ENCODE results near the gene MYO15A.

The MYO15A gene

GRCh38 chr17:18157354-18157985 lies 48.9 kb downstream of the MYO15A start:
- peak overlapping the region; percentile 79 for H3K4me3 Mint-ChIP-seq
- H3K27ac Mint-ChIP-seq, result peak overlapping the region; percentile 20
- H3K36me3 Mint-ChIP-seq, result no peaks in the 10 kb centered on the region
- H3K27me3 Mint-ChIP-seq, result no peaks in the 10 kb centered on the region
- no peaks in the 10 kb centered on the region for H3K9me3 Mint-ChIP-seq
- H3K4me1 Mint-ChIP-seq, result peaks cover 26% of the 10 kb centered on the region

DNA sequence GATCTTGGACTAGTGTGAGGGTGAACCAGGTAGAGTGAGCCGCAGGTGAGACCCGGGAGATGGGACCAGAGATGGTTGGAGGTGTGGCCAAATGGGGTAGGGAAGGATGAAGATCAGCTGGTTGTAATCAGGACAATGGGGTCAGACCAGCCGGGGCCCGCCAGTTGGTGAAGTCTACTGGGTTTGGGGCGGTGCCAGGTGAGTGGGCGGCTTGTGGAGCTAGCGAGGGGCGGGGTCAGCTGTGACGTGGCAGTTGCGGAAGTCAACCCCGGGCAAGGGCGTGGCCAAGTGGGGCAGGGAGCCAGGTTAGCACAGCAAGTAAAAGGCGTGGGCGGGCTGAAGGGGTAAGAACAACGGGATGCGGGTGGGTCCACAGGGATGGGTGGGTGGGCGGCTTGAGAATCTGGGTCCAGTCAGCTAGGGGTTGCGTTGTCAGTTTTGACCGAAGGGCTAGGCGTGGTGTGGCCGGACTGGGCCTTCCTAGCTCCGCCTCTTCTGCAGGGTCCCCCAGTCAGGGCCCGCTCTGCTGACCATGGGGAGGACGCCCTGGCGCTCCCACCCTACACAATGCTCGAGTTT lies 49.6 kb downstream of the MYO15A start:
- Mint-ChIP-seq H3K27me3 (no peaks in the 10 kb centered on the region), H3K4me1 (peaks cover 22% of the 10 kb centered on the region), H3K9me3 (no peaks in the 10 kb centered on the region), H3K36me3 (no peaks in the 10 kb centered on the region), H3K27ac (peak overlapping the region; percentile 20), H3K4me3 (peak overlapping the region; percentile 79)

GRCh38 chr17:18159551-18160120 lies 51.1 kb downstream of the MYO15A start:
- H3K4me3 Mint-ChIP-seq, result no peak overlapping the region
- H3K27ac Mint-ChIP-seq, result no peak overlapping the region
- no peaks in the 10 kb centered on the region for H3K9me3 Mint-ChIP-seq
- no peaks in the 10 kb centered on the region for H3K36me3 Mint-ChIP-seq
- H3K27me3 Mint-ChIP-seq, result no peaks in the 10 kb centered on the region
- peaks cover 10% of the 10 kb centered on the region for H3K4me1 Mint-ChIP-seq

- Mint-ChIP-seq H3K27me3 (no peaks in the 10 kb centered on the region), H3K4me3 (no peak overlapping the region), H3K27ac (no peak overlapping the region), H3K9me3 (no peaks in the 10 kb centered on the region), H3K36me3 (no peaks in the 10 kb centered on the region), H3K4me1 (peaks cover 10% of the 10 kb centered on the region)
Observed at GRCh38 chr17:18160128-18160856, 51.7 kb downstream of the MYO15A start.

DNA sequence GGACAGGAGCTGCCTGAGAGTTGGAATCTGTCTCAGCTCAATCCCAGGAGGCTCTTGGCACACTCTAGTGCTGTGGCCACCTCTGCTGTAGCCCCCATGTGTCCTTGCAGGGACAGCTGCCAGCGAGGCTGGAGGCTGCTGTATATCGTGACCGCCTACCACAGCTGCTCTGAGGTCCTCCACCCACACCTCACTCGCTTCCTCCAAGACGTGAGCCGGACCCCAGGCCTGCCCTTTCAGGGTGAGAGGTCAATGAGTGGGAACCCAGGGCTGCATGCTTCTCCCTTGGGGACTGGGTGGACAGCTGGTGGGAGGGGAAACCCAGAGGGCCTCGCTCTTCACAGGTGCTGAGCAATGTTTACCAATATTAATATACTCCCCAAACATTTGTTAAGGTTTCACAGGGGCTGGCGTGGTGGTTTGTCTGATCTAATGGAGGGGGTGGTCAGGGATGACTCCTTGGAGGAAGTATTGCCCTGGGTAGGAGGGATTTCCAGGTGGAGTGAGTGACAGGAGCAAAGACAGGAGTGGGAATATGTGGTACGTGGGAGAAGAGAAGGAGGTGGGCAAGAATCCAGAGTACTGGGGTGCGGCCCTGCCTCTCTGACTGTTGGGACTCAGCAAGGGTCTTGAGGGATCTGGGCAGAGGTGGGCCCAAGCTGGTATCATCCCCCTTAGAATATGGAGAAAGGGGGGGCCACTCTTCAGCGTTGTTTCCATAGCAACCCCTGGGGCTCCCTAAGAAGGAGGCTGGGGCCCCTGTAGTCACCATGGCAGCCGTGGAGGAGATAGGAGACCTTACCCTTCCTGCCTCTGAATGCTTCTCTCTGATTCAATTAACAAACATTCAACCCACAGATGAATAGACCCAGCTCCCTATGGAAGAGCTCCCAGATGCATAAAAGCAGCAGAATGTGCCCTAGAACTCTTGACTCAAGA lies 52.9 kb downstream of the MYO15A start:
- no peak overlapping the region for H3K27ac Mint-ChIP-seq
- H3K4me1 Mint-ChIP-seq, result peaks cover 10% of the 10 kb centered on the region
- H3K4me3 Mint-ChIP-seq, result no peak overlapping the region
- H3K9me3 Mint-ChIP-seq, result no peaks in the 10 kb centered on the region
- no peaks in the 10 kb centered on the region for H3K36me3 Mint-ChIP-seq
- no peaks in the 10 kb centered on the region for H3K27me3 Mint-ChIP-seq

GRCh38 chr17:18163547-18163946 lies 55.0 kb downstream of the MYO15A start:
- Mint-ChIP-seq H3K4me3 (no peak overlapping the region), H3K27me3 (no peaks in the 10 kb centered on the region), H3K9me3 (no peaks in the 10 kb centered on the region), H3K27ac (no peak overlapping the region), H3K4me1 (peaks cover 4% of the 10 kb centered on the region), H3K36me3 (no peaks in the 10 kb centered on the region)

DNA sequence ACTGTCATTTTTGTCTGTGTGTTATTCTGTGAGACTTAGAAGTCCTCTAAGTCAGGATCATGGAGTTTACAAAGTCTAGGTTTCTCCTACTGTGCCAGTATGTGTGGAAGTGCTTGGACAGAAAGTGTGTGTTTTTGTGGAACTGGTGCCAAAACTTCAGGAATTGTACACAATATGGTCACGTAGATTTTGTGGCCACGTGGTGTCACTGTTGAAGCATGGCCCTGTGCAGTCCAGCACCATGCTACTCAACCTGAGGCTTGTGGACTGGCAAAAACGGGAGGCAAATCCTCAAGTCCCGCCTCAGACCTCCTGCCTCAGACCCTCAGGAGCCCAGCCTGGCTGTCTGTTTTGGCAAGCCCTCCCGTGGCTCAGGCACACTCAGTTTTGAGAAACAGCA lies 58.3 kb downstream of the MYO15A start:
- Mint-ChIP-seq H3K27me3 (no peaks in the 10 kb centered on the region), H3K27ac (no peak overlapping the region), H3K36me3 (no peaks in the 10 kb centered on the region), H3K9me3 (no peaks in the 10 kb centered on the region), H3K4me1 (no peaks in the 10 kb centered on the region), H3K4me3 (no peak overlapping the region)

- Mint-ChIP-seq H3K27me3 (no peaks in the 10 kb centered on the region), H3K9me3 (no peaks in the 10 kb centered on the region), H3K4me1 (no peaks in the 10 kb centered on the region), H3K36me3 (no peaks in the 10 kb centered on the region), H3K4me3 (no peak overlapping the region), H3K27ac (no peak overlapping the region)
Observed at GRCh38 chr17:18167421-18167820, 58.9 kb downstream of the MYO15A start.

GRCh38 chr17:18172531-18173278 lies 64.1 kb downstream of the MYO15A start:
- no peak overlapping the region for H3K27ac Mint-ChIP-seq
- no peaks in the 10 kb centered on the region for H3K9me3 Mint-ChIP-seq
- no peaks in the 10 kb centered on the region for H3K27me3 Mint-ChIP-seq
- H3K4me1 Mint-ChIP-seq, result no peaks in the 10 kb centered on the region
- no peak overlapping the region for H3K4me3 Mint-ChIP-seq
- H3K36me3 Mint-ChIP-seq, result no peaks in the 10 kb centered on the region

DNA sequence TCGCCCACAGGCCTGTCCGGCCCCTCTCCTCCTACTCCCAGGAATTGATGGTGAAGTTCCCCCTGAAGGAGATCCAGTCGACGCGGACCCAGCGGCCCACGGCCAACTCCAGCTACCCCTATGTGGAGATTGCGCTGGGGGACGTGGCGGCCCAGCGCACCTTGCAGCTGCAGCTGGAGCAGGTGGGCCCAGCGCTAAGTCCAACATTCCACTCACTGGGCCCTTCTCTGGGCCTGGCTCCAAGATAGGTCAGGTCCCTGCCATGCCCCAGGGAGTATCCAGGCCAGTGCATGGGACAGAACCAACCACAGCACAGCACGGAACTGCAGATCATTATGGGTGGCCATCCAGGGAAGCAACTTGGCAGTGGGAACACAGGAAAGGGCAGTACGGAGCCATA lies 65.2 kb downstream of the MYO15A start:
- Mint-ChIP-seq H3K9me3 (no peaks in the 10 kb centered on the region), H3K36me3 (no peaks in the 10 kb centered on the region), H3K27ac (no peak overlapping the region), H3K4me3 (no peak overlapping the region), H3K4me1 (no peaks in the 10 kb centered on the region), H3K27me3 (no peaks in the 10 kb centered on the region)

DNA sequence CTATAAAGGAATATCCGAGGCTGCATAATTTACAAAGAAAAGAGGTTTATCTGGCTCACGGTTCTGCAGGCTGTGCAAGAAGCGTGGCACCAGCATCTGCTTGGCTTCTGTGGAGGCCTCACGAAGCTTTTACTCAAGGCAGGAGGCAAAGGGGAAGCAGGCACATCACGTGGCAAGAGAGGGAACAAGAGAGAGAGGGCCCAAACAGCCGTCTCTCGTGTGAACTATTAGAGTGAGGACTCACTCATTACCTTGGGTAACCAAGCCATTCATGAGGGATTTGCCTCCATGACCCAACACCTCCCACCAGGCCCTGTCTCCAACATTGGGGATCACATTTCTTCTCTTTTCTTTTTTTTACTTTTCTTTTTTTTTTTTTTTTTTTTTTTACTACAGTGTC lies 67.6 kb downstream of the MYO15A start:
- Mint-ChIP-seq H3K4me1 (peaks cover 1% of the 10 kb centered on the region), H3K27ac (no peak overlapping the region), H3K9me3 (no peaks in the 10 kb centered on the region), H3K27me3 (no peaks in the 10 kb centered on the region), H3K4me3 (no peak overlapping the region), H3K36me3 (no peaks in the 10 kb centered on the region)

- no peak overlapping the region for H3K4me3 Mint-ChIP-seq
- no peaks in the 10 kb centered on the region for H3K9me3 Mint-ChIP-seq
- no peaks in the 10 kb centered on the region for H3K27me3 Mint-ChIP-seq
- peaks cover 11% of the 10 kb centered on the region for H3K4me1 Mint-ChIP-seq
- no peaks in the 10 kb centered on the region for H3K36me3 Mint-ChIP-seq
- H3K27ac Mint-ChIP-seq, result no peak overlapping the region
Observed at GRCh38 chr17:18177133-18177532, 68.6 kb downstream of the MYO15A start.

- H3K27me3 Mint-ChIP-seq, result no peaks in the 10 kb centered on the region
- no peak overlapping the region for H3K4me3 Mint-ChIP-seq
- H3K4me1 Mint-ChIP-seq, result peaks cover 16% of the 10 kb centered on the region
- H3K9me3 Mint-ChIP-seq, result no peaks in the 10 kb centered on the region
- H3K36me3 Mint-ChIP-seq, result no peaks in the 10 kb centered on the region
- no peak overlapping the region for H3K27ac Mint-ChIP-seq
Observed at GRCh38 chr17:18177722-18178121, 69.2 kb downstream of the MYO15A start.

GRCh38 chr17:18179196-18179595 lies 70.6 kb downstream of the MYO15A start:
- Mint-ChIP-seq H3K36me3 (no peaks in the 10 kb centered on the region), H3K4me3 (no peak overlapping the region), H3K27ac (peak overlapping the region; percentile 78), H3K27me3 (no peaks in the 10 kb centered on the region), H3K4me1 (peaks cover 17% of the 10 kb centered on the region), H3K9me3 (no peaks in the 10 kb centered on the region)

DNA sequence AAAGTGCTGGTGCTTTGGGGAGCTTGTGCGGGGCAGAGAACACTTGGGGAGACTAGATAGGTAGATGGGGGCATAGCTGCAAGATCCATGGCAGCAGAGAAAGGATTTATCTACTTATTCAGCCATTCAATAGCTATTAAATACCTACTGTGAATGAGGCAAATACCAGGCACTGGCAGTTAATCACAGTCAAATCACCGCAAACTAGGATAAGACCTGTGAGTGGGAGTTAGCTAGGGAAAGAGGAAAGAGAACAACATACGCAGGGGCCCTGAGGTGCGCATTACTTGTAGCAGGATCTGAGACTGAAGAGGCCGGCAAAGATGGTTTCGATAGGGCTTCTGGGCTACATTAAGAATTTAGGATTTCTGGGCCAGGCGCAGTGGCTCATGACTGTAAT lies 71.2 kb downstream of the MYO15A start:
- Mint-ChIP-seq H3K36me3 (peaks cover under 1% of the 10 kb centered on the region), H3K9me3 (no peaks in the 10 kb centered on the region), H3K27me3 (no peaks in the 10 kb centered on the region), H3K27ac (peak overlapping the region; percentile 78), H3K4me1 (peaks cover 19% of the 10 kb centered on the region), H3K4me3 (no peak overlapping the region)

All from activated naive CD4-positive, alpha-beta T cell treated with anti-CD3 and anti-CD28 coated beads, Interleukin-2, amount 50 U/mL, for 24 hours (primary cell).